ENCODE results near the gene MINPP1.

MINPP1 gene

DNA sequence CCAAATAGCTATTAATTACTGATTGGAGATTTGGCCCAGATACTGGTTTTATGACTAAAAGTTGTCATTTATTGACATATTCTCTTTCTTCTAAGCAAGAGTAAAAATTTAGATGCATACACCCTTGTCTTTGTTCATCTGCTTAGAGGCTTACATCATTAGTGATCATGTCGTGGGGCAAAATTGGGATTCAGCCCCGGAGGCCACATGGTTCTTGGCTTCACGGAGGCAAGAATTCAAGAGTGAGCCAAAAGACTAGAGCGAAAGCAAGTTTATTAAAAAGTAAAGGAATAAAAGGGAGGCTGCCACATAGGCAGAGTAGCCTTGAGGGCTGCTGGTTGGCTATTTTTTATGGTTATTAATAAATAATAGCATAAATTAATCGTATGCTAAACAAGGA, 41.1 kb downstream of the MINPP1 start:
- in situ Hi-C loops (cut with HindIII; ENCODE audit: low sequenced_read_pairs): no loop called here
- TF ChIP-seq CTCF (IDR thresholded peaks at IDR 0.05; ENCODE audit: low read depth, low read length, missing control alignments): no peak
- DNase-seq (ENCODE audit: low read depth): no peak
- H3K4me3 ChIP-seq (ENCODE audit: low read depth, low read length): no peak overlapping the region

GRCh38 chr10:87546210-87546609, 41.5 kb downstream of the MINPP1 start:
- in situ Hi-C loops (cut with HindIII; ENCODE audit: low sequenced_read_pairs): no loop called here
- TF ChIP-seq CTCF (IDR thresholded peaks at IDR 0.05; ENCODE audit: low read depth, low read length, missing control alignments): no peak
- no peak overlapping the region for H3K4me3 ChIP-seq (ENCODE audit: low read depth, low read length)
- DNase-seq (ENCODE audit: low read depth): no peak

DNA sequence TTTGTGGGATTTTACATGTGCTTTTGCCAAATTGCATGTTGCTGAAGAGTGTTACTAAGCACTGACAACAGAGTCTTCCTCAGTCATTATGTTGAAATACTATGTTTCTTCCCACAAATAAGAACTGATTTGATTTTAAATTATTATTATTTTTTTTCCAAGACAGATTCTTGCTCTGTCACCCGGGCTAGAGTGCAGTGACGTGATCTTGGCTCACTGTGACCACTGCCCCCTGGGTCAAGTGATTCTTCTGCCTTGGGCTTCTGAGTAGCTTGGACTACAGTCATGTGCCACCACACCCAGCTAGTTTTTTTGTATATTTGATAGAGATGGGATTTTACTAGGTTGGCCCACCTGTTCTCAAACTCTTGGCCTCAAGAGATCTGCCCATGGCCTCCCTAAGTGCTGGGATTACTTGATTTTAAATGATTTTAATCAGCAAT, 42.3 kb downstream of the MINPP1 start:
- no peak overlapping the region for H3K4me3 ChIP-seq (ENCODE audit: low read depth, low read length)
- in situ Hi-C loops (cut with HindIII; ENCODE audit: low sequenced_read_pairs): no loop called here
- DNase-seq (ENCODE audit: low read depth): no peak
- no peak for TF ChIP-seq CTCF (IDR thresholded peaks at IDR 0.05; ENCODE audit: low read depth, low read length, missing control alignments)

DNA sequence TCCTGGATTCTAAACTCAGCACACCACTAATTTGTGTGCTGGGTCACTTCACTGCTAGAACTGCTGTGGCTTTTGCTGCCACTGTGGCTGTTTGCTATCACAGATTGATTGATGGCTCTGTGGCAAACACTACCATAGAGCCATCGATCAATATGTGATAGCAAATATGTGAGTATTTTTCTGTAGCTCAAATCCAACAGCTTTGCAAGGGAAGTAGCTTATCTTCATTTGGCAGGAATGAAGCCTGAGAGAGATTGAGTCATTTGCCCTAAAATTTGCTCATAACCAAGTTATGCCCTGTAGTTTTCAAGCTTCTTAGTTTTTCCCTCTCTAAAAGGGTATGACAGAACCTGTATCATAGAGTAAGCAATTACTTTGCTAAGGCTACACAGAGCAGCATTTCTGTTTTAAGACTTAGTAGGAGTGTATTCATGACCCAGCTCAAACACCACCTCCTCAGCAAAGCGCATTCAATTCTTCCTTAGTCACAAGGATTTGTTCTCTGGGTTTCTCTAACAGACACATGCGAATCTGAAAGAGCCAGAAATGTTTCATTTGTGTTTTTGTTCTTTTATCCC, 43.1 kb downstream of the MINPP1 start:
- no peak overlapping the region for H3K4me3 ChIP-seq (ENCODE audit: low read depth, low read length)
- DNase-seq (ENCODE audit: low read depth): no peak
- in situ Hi-C loops (cut with HindIII; ENCODE audit: low sequenced_read_pairs): no loop called here
- no peak for TF ChIP-seq CTCF (IDR thresholded peaks at IDR 0.05; ENCODE audit: low read depth, low read length, missing control alignments)

- no peak for DNase-seq (ENCODE audit: low read depth)
- H3K4me3 ChIP-seq (ENCODE audit: low read depth, low read length): no peak overlapping the region
- in situ Hi-C loops (cut with HindIII; ENCODE audit: low sequenced_read_pairs): no loop called here
- TF ChIP-seq CTCF (IDR thresholded peaks at IDR 0.05; ENCODE audit: low read depth, low read length, missing control alignments): no peak
These were observed 46.0 kb downstream of the MINPP1 start for GRCh38 chr10:87550741-87551140.

DNA sequence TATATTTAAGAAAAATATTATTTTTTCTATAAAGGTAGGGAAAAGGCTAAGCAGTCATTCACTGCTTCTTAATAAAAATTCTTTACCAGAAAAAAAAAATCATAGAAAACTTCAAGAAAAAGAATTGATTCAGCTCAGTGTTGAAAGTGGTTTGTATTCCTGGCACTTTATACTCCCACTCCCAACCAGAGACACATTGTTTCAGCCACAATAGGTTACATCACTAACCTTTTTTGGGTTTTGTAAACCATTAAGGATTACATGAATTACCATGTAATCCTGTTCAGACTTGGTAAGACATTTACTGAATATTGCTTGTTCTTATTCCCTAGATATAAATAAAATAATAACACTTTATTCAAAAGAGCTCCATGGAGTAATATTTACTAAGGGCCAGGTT, 46.6 kb downstream of the MINPP1 start:
- H3K4me3 ChIP-seq (ENCODE audit: low read depth, low read length): no peak overlapping the region
- DNase-seq (ENCODE audit: low read depth): no peak
- in situ Hi-C loops (cut with HindIII; ENCODE audit: low sequenced_read_pairs): no loop called here
- no peak for TF ChIP-seq CTCF (IDR thresholded peaks at IDR 0.05; ENCODE audit: low read depth, low read length, missing control alignments)

Data from astrocyte of the cerebellum (primary cell).